GM21576 (cell line): Measurements from ENCODE around the gene DRC7.
"Not testable (repeated sequence)": the region's sequence is repeated elsewhere in the genome, so short reads cannot be mapped to it uniquely, and the experiment has no call there.

ENCODE experiments used
- ATAC-seq: cut with Tn5 transposase; IDR thresholded peaks from one replicate; pipeline ENCODE4 v1.9.1; 2021; ENCODE audit warnings: mild to moderate bottlenecking, moderate library complexity; ENCODE audit not compliant: unreplicated experiment

The DRC7 gene

GRCh38 chr16:57658878-57659674 lies 35.5 kb upstream of the DRC7 start:
- no peak for ATAC-seq

DNA sequence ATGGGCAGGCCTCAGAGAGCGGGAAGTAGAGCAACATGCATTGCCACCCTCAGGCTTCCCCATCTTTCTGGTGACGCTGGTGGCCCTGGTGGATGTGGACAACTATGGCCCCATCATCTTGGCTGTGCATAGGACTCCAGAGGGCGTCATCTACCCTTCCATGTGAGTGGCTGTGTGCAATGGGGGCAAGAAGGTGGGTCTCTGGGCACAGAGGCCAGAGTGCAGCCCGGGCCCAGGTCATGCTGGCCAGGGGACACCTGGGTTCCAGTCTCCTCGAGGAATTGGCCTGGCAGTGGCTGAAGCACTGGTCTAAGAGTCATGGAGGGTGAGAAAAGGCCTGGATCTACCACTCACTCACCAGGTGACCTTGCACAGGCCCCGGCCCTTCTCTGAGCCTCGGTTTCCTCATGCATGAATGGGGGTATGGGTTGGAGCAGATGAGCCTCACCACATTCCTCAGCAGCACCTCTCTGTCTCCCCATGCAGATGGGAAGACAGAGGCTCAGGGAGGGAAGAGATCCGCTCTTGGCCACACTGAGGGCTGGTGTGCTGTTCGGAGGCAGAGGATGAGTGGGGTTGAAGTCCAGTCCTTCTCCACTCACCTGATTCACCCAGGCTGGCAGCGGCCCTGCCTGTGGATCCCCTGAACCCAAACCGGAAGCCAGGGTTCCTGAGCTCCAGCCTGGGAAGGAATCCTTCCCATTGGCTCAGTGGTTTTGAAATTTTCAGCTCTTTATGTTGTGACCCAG lies 33.7 kb upstream of the DRC7 start:
- no peak for ATAC-seq

- no peak for ATAC-seq
These were observed 33.1 kb upstream of the DRC7 start for GRCh38 chr16:57661510-57661909.

DNA sequence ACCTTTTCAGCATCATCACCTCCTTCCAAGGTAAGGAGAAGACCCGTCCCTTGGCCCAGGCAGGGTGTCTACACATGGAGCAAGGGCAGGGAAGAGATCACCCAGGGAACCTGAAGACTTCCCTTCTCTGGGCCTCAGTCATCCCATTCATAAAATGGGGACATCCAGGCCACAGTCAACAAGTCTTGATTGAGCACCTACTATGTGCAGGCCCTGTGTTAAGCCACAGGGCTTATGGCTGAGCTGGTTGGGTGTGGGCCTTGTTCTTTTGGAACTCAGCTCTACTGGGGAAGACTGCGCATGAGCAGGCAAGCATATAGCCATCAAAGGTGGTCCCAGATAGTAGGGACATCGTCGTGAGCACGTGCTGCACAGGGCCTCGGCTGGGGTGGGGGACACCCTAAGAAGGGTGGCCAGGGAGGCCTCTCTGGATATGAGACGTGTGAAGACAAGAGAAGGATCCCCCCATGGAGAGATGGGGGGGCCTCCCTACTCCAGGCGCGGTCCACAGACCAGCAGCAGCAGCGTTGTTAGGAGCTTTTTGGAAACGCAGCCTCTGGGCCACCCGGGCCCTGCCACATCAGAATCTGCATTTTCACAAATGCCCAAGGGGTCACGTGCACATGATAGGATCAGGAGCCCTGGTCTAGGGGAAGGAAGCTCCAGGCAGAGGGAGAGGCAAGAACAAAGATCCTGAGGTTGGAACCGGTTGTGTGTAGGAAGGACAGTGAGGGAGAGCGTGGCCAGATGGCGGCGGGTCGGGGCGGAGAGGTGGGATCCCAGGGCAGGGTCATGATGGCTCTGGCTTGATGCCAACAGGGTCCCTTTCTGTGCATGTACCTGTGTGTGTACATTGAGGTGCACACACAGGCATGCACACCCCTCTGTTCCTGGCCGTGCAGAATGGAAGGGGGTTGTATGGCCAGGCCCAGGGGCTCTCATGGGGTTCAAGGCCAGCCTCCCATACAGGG lies 32.4 kb upstream of the DRC7 start:
- ATAC-seq = no peak

GRCh38 chr16:57663436-57663835 lies 31.2 kb upstream of the DRC7 start:
- no peak for ATAC-seq

DNA sequence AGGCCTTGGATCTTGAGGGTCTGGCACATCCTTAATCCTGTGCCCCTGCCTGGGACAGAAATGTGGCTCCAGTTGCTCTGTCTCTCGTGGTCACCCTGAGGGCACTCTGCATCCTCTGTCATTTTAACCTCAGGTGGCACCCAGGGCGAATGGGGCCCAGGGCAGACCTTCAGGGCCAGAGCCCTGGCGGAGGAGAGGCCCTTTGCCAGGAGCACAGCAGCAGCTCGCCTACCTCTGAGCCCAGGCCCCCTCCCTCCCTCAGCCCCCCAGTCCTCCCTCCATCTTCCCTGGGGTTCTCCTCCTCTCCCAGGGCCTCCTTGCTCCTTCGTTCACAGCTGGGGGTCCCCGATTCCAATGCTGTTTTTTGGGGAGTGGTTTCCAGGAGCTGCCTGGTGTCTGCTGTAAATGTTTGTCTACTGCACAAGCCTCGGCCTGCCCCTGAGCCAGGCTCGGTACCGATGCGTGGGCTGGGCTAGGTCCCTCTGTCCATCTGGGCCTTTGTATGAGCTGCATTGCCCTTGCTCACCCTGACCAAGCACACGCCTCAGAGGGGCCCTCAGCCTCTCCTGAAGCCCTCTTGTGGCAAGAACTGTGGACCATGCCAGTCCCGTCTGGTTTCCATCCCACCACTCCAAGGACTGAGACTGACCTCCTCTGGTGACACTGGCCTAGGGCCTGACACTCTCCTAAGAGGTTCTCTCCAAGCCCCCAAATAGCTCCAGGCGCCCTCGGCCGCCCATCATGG lies 30.5 kb upstream of the DRC7 start:
- ATAC-seq = no peak

GRCh38 chr16:57664662-57665025 lies 30.0 kb upstream of the DRC7 start:
- ATAC-seq = no peak

DNA sequence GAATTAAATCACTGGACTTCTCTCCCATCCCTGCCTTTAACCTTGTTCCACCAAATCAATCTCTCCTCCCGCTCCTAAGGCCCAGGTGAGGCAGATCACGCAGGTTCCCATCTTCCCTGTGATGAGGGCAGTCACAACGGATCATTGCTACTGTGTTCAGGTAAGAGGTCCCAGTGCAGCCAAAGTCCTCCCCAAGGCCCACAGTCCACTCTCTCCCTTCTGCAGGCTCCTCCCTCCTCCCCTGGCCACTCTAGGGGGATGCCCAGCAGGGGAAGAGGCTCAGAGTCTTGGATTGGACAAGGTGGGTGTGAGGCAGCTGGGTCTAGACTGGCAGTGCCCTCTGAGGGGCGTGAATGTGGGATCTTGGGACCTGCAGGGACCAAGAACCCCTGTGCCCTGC lies 29.1 kb upstream of the DRC7 start:
- ATAC-seq = no peak

GRCh38 chr16:57666353-57667047 lies 28.1 kb upstream of the DRC7 start:
- ATAC-seq = no peak

- no peak for ATAC-seq
These were observed 27.5 kb upstream of the DRC7 start for GRCh38 chr16:57667048-57667525.

DNA sequence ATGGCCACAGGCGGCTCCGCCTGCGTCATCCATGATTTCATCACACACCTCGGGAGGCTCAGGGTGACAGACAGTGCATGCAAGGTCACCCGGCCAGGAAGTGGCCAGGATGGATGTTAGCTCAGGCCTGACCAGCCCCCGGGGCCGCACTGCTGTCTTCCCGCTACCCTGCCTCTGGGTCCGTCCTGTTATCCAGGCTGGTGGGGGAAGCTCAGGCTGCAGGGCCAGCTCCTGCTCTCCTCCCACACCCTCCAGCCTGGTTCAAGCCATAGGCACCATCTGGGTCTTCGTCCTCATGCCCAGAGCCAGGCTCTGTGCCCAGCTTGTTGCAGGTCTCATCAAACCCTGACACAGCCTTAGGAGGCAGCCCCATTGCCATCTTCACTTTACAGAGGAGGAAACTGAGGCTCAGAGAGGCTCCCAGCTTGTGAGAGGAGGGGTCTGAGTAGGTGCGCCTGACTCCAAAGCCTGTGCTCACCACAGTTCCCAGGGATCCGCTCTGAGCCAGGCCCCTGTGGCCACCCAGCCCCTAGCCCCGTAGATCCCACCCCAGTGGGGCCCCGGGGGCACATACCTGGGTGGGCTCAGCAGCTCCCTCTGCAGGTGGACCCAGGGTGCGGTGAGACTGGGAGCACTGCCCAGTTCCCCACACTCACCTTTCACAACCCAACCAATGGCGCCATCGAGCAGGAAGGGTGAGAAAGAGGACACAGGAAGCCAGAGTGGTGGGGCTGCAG lies 26.9 kb upstream of the DRC7 start:
- no peak for ATAC-seq

DNA sequence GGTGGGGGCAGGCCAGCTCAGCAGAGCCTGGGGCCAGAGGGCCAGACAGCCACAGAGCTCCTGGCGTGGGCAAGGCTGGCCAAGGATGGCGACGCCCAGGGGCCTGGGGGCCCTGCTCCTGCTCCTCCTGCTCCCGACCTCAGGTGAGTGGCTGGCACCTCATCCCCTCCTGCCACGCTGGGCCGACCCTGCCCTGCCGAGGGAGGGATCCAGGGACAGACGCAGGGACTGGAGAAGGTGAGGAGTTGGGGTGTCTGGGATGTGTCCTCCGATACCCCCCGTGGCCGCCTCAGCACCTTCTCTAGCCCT lies 26.4 kb upstream of the DRC7 start, which contains the start of gene ADGRG3:
ADGRG3 (plus strand) TSS at position 44 of the 309 bp plus-strand sequence; CDS start at position 86, 42 bp downstream.
- ATAC-seq = no peak

DNA sequence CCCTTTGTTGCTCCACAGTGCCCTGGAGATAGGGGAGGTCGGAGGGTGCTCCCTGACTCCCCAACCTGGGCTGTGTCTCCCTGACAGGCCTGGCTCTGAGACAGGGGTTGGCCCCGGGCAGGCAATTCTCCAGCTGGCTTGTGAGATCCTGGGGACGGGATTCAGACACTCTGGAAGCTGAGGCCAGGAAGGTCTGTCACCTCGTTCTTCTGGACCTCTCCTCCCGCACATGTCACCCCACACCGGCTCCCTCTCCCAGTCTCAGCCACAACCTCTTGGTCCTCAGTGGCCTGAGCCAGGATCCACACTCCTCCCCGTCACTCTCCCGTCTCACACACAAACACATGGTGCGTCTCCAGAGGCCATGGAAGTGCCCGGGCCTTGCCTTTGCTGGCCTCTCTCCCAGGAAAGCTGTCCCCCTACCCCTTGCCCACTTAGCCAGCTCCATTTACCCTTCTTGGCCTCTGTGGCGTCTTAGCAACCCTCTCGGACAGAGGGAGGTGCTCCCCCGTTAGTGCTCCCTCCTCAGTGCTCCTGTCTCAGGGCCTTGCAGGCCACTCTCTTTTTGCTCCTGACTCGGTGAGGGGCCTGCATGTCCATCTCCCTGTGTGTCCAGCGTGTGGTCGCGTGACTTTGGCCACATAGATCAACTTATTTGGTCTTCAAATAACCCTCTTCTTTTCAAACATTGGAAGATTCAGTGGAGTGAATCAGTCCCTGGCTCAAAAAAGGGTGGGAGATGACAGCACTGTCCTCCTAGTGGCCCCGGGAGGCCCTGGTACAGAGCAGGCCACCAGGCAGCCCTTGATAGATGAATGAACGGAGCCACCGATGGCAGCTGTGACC lies 25.8 kb upstream of the DRC7 start:
- ATAC-seq = no peak

DNA sequence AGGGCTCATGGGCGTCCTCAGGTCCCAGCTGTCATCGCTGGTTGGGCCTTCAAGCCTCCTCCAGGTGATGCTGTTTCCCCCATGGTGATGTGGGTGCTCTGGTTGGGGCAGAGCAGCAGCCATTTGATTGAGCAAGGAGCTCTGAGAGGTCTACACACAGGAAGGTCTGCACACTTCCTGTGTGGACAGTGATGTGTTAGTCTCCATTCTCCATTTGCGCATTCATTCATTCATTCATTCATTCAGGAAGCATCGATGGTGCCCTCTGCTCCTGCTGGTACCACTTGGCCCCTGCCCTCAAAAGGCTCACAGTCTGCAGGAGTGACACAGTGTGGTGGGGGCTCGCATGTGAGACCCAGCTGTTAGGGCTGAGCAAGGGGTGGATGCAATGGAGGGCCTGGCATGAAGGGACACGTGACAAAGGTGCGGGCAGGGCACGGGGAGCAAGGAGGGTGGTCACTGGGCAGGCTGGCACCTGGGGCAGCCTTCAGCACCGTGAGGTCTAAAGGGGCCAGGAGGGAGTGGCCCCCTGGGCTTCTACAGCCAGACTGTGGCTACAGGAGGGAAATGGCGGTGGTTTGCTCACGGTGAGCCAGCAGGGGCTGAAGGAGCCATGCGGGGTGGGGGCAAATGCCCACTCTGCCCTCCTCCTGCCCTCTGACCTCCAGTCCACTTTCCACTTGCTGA lies 25.0 kb upstream of the DRC7 start:
- ATAC-seq = no peak

- no peak for ATAC-seq
These were observed 24.4 kb upstream of the DRC7 start for GRCh38 chr16:57670196-57670595.

- not testable (repeated sequence) for ATAC-seq
These were observed 23.2 kb upstream of the DRC7 start for GRCh38 chr16:57671451-57671850.

GRCh38 chr16:57672416-57672815 lies 22.2 kb upstream of the DRC7 start:
- ATAC-seq = no peak

DNA sequence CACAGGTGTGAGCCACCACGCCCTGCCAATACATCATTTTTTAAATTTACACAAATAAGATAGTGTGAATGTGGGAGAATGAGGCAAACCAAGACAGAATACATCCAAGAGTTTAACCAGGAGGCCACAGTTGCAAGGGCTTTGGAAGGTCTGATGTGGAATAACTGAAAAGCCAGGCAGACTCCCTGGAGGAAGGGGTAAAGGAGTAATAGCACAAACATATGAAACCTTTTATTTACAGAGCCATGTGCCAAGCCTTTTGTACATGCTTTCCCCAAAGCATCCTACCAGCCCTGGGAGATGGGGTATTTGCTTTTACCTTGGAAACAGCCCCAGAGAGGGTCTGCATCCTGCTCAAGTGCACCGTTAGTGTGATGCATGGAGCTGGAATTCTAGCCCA lies 21.8 kb upstream of the DRC7 start:
- ATAC-seq = no peak
